Aorta (tissue), 5 donors: ENCODE measurements around the gene TAX1BP3. TPM values are rescaled to one million over a fixed set of nuclear protein-coding genes. Genes with fewer than 3 reads are reported as not detected.
A peak's percentile ranks its signal among the peaks of the same experiment; 100 is the strongest.

ENCODE experiments used
- ATAC-seq: fragments of 200-7000 bp; cut with Tn5 transposase; one replicate; pipeline ENCODE4 v1.9.1; 2022; ENCODE audit warnings: moderate library complexity; ENCODE audit not compliant: low FRiP score
- DNase-seq, 2 donors: peaks; one replicate each; pipeline ENCODE4 v3.0.0-alpha.2; 2020
- H3K27ac ChIP-seq, 2 donors: one replicate each; pipeline ENCODE4 v1.5.1; 2013; ENCODE audit warnings: low read length in 2 of 2, mild to moderate bottlenecking in 2 of 2, moderate library complexity in 2 of 2, control low read depth in 1 of 2, inconsistent platforms in 1 of 2, low read depth in 1 of 2
- H3K27me3 ChIP-seq, 2 donors: one replicate each; pipeline ENCODE4 v1.6.1; 2013; ENCODE audit warnings: control low read depth in 1 of 2, low read length in 1 of 2, mild to moderate bottlenecking in 1 of 2, moderate library complexity in 1 of 2; ENCODE audit not compliant: insufficient read depth in 2 of 2, control insufficient read depth in 1 of 2
- H3K36me3 ChIP-seq, 2 donors: one replicate each; pipeline ENCODE4 v1.6.1; 2013; ENCODE audit warnings: control low read depth in 1 of 2, low read length in 1 of 2, mild to moderate bottlenecking in 1 of 2; ENCODE audit not compliant: insufficient read depth in 2 of 2, control insufficient read depth in 1 of 2
- H3K4me1 ChIP-seq, 2 donors: one replicate each; pipeline ENCODE4 v1.6.1; 2013; ENCODE audit warnings: low read length in 2 of 2, control low read depth in 1 of 2, mild to moderate bottlenecking in 1 of 2, moderate library complexity in 1 of 2; ENCODE audit not compliant: insufficient read depth in 2 of 2, control insufficient read depth in 1 of 2
- H3K4me3 ChIP-seq, 2 donors: one replicate each; pipeline ENCODE4 v1.5.1; 2013; ENCODE audit warnings: low read length in 2 of 2, control low read depth in 1 of 2, mild to moderate bottlenecking in 1 of 2
- H3K9me3 ChIP-seq: one replicate; pipeline ENCODE4 v1.6.1; 2013; ENCODE audit warnings: mild to moderate bottlenecking, low read length; ENCODE audit not compliant: control insufficient read depth
- WGBS, 2 donors: extraction: QIAGEN DNeasy Blood & Tissue Kit; methylation state at CpG; one replicate each; pipeline ENCODE4 v1.1.7; 2013; 5-methylcytosine and 5-hydroxymethylcytosine counted together
- intact Hi-C, 2 donors: fragments of 100-400 bp; cut with DNase I; formaldehyde crosslinking; loops; one replicate each; pipeline versions ENCODE4 v1.14.2 to v1.15.0; 2022
- polyA plus RNA-seq, 2 donors: library from polyadenylated mRNA; stranded (reverse); fragments of 200-250 nt; gene quantifications; one replicate each; pipeline ENCODE4 v1.2.3, GENCODE V29; 2013
- total RNA-seq, 2 donors: library from RNA; stranded (reverse); fragmentation: NEBNext Ultra II Directional; extraction: Animal tissue kit (Norgen Biotek cat#: 25700); gene quantifications; one replicate each; pipeline ENCODE4 v1.2.1, GENCODE V29; 2021
- donor health status: healthy with polysubstance abuse.
- donor health status: Bipolar disorder and iron deficiency.
- donor health status: DM: no; HTN: no; CAD: no.
- donor health status: DM: no; HTN: no; CAD: no.
- donor health status: DM: yes; HTN: yes; CAD: no.

The TAX1BP3 gene
- total and polyA plus RNA-seq, 4 donors, result 93.2 to 155 (median 105) TPM

- H3K4me3 ChIP-seq, result no peak overlapping the region
- DNase-seq (peak in 1 of 2 donors; percentile 15), ATAC-seq (no peak)
- 98 to 99% methylated on average over 7 of the region's 7 CpGs for WGBS, 2 donors
- H3K27ac ChIP-seq, result no peak overlapping the region
- intact Hi-C loops, result no loop called here
- no peaks in the 10 kb centered on the region for H3K27me3 ChIP-seq
- H3K9me3 ChIP-seq, result no peaks in the 10 kb centered on the region
- no peaks in the 10 kb centered on the region for H3K36me3 ChIP-seq
- no peaks in the 10 kb centered on the region for H3K4me1 ChIP-seq
Measured at GRCh38 chr17:3632287-3632686, 36.1 kb downstream of the TAX1BP3 start.

GRCh38 chr17:3630781-3631180, 37.6 kb downstream of the TAX1BP3 start:
- Histone ChIP-seq H3K36me3 (no peaks in the 10 kb centered on the region), H3K9me3 (no peaks in the 10 kb centered on the region), H3K27ac (no peak overlapping the region), H3K4me1 (no peaks in the 10 kb centered on the region), H3K4me3 (no peak overlapping the region), H3K27me3 (no peaks in the 10 kb centered on the region)
- intact Hi-C loops, result no loop called here
- WGBS, 2 donors, result 90% methylated on average over 10 of the region's 10 CpGs
- no peak for ATAC-seq
- peak in 1 of 2 donors; percentile 32 for DNase-seq

GRCh38 chr17:3627769-3628167, 40.6 kb downstream of the TAX1BP3 start:
- peaks cover 0 to 6% of the 10 kb centered on the region in 2 donors for H3K36me3 ChIP-seq

GRCh38 chr17:3626831-3627768, 41.3 kb downstream of the TAX1BP3 start:
- Histone ChIP-seq H3K36me3 (peaks cover 0 to 6% of the 10 kb centered on the region in 2 donors), H3K27me3 (no peaks in the 10 kb centered on the region), H3K4me3 (no peak overlapping the region), H3K4me1 (no peaks in the 10 kb centered on the region), H3K27ac (no peak overlapping the region), H3K9me3 (no peaks in the 10 kb centered on the region)
- 75 to 83% methylated on average over 16 of the region's 16 CpGs for WGBS, 2 donors
- DNase-seq (no peak), ATAC-seq (no peak)
- intact Hi-C loops, result no loop called here

More at GRCh38 chr17:3627769-3628167, 40.6 kb downstream of the TAX1BP3 start:
- DNase-seq (no peak), ATAC-seq (no peak)
- no peaks in the 10 kb centered on the region for H3K9me3 ChIP-seq
- WGBS, 2 donors, result 92 to 93% methylated on average over 11 of the region's 11 CpGs
- intact Hi-C loops, result no loop called here
- no peak overlapping the region for H3K27ac ChIP-seq
- no peaks in the 10 kb centered on the region for H3K27me3 ChIP-seq
- no peak overlapping the region for H3K4me3 ChIP-seq
- no peaks in the 10 kb centered on the region for H3K4me1 ChIP-seq

GRCh38 chr17:3622977-3623594, 45.3 kb downstream of the TAX1BP3 start:
- Histone ChIP-seq H3K9me3 (no peaks in the 10 kb centered on the region), H3K4me3 (no peak overlapping the region), H3K27me3 (no peaks in the 10 kb centered on the region), H3K4me1 (no peaks in the 10 kb centered on the region), H3K36me3 (peaks cover 6 to 9% of the 10 kb centered on the region in 2 donors), H3K27ac (no peak overlapping the region)
- WGBS, 2 donors, result 92 to 93% methylated on average over 16 of the region's 16 CpGs
- intact Hi-C loops, result no loop called here
- no peak for DNase-seq
- no peak for ATAC-seq

GRCh38 chr17:3621146-3621720, 47.1 kb downstream of the TAX1BP3 start:
- Histone ChIP-seq H3K9me3 (no peaks in the 10 kb centered on the region), H3K36me3 (peaks cover 6 to 12% of the 10 kb centered on the region in 2 donors), H3K4me1 (no peaks in the 10 kb centered on the region), H3K27ac (no peak overlapping the region), H3K27me3 (no peaks in the 10 kb centered on the region), H3K4me3 (no peak overlapping the region)
- intact Hi-C loops, result no loop called here
- 95 to 99% methylated on average over 8 of the region's 8 CpGs for WGBS, 2 donors
- ATAC-seq (no peak), DNase-seq (no peak)

- ATAC-seq (no peak), DNase-seq (peak in 1 of 2 donors; percentile 21)
- Histone ChIP-seq H3K4me1 (no peaks in the 10 kb centered on the region), H3K9me3 (no peaks in the 10 kb centered on the region), H3K27ac (no peak overlapping the region), H3K4me3 (no peak overlapping the region), H3K36me3 (peaks cover 5 to 6% of the 10 kb centered on the region in 2 donors), H3K27me3 (no peaks in the 10 kb centered on the region)
- 90 to 94% methylated on average over 18 of the region's 18 CpGs for WGBS, 2 donors
- intact Hi-C loops, result no loop called here
Measured at GRCh38 chr17:3615160-3615870, 53.1 kb downstream of the TAX1BP3 start.

GRCh38 chr17:3613124-3613523, 55.3 kb downstream of the TAX1BP3 start:
- Histone ChIP-seq H3K36me3 (peaks cover 8 to 9% of the 10 kb centered on the region in 2 donors), H3K4me3 (no peak overlapping the region), H3K9me3 (no peaks in the 10 kb centered on the region), H3K27ac (no peak overlapping the region), H3K4me1 (no peaks in the 10 kb centered on the region), H3K27me3 (no peaks in the 10 kb centered on the region)
- ATAC-seq, result no peak
- WGBS, 2 donors, result 93 to 96% methylated on average over 6 of the region's 6 CpGs
- intact Hi-C loops, result no loop called here
- peak in 1 of 2 donors; percentile 12 for DNase-seq
